Myocyte (in vitro differentiated cells): Measurements from ENCODE around the gene AFG3L2. TPM values are rescaled to one million over a fixed set of nuclear protein-coding genes. Genes with fewer than 3 reads are reported as not detected.
"Not testable (repeated sequence)": the region's sequence is repeated elsewhere in the genome, so short reads cannot be mapped to it uniquely, and the experiment has no call there.

Experiments used
- DNase-seq: peaks from one replicate; pipeline ENCODE4 v3.0.0-alpha.2; 2012; ENCODE audit warnings: low read depth
- polyA plus RNA-seq: library from polyadenylated mRNA; unstranded; fragments of >200 nt; gene quantifications from one replicate; pipeline ENCODE4 v1.2.1, GENCODE V29; 2012; ENCODE audit warnings: missing spikeins
- total RNA-seq: library from RNA; depleted of rRNA; stranded (reverse); fragments of >200 nt; gene quantifications from 2 replicates; pipeline ENCODE4 v1.2.3, GENCODE V29; 2014

Gene AFG3L2
- total RNA-seq, result 83.7 and 100 TPM in 2 replicates
- polyA plus RNA-seq, result 40.6 TPM

DNA sequence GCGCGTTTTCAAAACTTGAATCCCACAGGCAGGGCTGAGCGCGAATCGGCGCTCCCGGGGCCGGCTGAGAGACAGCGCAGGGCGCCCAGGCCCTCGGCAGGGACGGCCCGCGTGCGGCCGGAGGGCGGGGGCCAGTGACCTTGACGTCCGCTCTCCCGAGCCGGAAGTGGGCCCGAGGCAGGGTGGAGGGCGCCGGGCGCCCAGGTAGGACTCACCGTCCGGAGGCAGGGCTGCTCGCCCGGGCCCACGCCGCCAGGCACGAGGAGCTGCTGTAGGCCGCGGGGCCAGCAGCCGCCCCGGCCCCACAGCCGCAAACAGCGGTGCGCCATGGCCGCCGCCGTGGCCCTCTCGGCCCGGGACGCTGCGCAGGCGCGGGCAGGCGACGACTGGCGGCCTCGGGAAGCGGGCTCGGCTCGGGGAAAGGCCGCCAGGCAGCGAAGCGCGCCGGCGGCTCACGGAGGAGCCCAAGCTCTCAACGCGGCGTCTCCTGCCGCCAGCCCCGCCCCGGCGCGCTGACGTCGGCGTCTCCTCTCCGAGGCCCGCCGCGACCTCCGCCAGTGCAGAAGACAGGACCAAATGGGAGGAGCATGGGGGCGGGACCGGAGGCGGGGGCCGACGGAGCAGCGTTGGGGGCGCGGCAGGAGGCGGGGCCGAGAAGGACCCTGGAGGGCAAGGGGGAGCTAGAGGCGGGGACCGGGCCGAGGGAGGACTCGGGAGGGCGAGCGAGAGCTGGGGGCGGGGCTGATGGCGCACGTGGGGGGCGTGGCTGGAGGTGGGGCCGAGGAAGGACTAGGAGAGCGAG, at the start of gene AFG3L2:
AFG3L2 (minus strand) TSS at position 474 of the 802 bp plus-strand sequence; CDS start at position 329, 145 bp downstream.
- peak; percentile 99 for DNase-seq

DNA sequence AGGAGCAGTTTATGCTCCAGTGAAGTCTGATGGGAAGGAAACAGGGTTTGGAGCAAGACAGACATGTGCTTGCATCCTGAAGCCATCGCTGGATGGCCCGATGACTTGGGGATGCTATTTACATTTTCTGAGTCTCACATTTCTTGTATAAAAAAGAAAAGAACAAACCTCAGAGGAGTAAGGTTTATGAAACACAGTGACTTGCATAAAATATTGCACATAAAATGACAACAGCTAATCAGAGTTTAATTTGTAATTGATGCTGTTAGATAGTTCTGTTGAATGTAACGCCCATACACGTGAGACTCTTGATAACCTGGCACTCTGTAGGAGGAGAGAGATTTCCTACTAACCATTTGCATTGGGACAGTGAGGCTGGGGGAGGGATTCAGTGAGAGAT, 47.2 kb upstream of the AFG3L2 start:
- no peak for DNase-seq

DNA sequence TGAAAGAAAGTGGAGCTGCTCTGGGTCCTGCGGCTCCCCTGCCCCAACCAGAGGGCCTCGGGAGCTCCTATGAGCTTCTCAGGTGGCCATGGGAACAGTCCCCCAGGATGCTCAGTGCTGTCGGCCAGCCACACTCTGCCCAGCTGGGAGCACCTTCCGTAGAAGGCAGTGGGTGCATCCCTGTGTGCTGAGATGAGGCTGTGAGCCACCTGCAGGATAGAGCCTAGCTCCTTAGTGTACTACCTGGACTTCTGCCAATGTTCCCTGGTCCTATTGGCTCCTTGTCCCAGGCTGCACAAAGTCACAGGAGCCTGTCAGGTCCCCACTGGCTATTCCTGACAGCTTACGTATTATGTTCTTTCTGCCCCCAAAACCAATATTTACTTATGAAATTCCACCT, 46.8 kb upstream of the AFG3L2 start:
- no peak for DNase-seq

DNA sequence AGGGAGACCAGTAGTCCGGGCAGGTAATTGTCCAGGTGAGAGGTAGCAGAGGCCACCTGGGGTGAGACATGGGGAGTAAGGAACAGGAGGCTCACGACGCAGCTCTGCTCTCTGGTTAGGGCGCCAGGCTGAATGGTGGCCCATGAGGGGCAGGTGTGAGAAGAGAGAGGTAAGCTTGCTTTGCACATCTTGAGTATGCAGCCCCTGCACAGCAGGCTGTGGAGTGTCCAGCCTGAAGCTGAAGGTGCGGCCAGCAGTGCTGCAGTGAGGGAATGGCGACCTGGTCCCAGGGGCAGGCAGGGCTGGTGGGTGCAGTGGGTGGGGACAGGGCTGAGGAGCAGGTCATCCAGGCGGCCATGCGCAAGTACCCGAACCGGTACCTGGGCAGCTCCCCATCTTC, 46.4 kb upstream of the AFG3L2 start:
- no peak for DNase-seq

DNA sequence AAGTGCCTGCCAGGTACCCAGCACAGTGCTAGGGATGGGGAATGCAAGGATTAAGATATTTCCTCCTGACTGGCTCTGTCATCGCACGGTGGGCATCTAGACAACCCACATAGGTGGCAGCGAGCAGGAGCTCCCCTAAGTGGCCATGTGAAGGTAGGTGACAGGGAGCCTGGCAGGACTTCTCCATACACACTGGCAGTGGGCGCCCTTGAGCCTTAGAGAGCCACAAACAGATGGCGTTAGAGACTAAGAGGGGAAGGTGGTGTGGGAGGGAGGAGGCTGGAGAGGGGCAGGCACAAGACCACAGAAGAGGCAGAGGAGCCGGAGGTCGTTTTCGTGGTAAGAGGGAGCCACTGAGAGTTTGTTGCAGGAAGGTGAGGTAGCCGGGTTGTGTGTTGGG, 45.9 kb upstream of the AFG3L2 start:
- DNase-seq, result peak; percentile 37

DNA sequence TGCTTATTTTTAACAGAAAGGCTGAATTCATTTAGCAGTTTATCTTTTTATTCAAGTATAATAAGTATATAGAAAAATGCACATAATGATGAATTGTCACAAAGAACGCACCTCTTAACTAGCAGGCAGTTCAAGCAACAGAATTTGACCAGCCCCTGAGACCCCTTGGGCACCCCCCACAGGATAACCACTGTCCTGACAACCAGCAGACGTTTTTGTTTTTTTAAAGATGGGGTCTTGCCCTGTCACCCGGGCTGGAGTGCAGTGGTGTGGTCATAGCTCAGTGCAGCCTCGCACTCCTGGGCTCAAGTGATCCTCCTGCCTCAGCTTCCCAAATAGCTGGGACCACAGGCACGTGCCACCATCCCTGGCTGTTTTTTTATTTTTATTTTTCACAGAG, 44.7 kb upstream of the AFG3L2 start:
- DNase-seq, result no peak

DNA sequence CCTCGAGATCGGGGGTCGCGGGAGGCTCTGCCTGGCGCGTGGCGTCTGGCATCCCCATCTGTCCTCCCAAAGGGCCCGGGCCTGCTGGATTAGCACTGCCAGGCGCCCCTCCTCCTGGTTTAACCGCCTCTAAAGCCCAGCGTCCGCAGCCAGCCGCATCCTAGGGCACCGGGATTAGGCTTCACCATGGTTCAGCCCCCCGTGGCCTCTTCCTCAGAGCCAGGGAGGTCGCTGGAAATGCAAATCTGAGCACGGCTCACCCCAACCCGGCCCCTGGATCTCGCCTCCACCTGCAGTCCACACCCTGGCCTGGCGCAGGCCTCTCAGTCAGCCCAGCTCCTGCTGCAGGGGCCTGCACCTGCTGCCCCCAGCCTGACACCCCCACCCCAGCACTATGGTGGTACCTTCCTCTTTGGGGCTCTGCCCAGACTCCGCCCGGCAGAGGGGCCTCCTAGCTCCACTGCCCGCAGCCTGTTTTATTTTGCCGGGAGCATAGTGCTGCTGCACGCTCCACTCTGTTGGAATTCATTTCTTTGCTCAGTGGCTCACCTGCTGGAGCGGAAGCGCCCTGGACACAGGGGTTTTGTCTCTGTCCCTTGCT, 43.9 kb upstream of the AFG3L2 start:
- no peak for DNase-seq

DNA sequence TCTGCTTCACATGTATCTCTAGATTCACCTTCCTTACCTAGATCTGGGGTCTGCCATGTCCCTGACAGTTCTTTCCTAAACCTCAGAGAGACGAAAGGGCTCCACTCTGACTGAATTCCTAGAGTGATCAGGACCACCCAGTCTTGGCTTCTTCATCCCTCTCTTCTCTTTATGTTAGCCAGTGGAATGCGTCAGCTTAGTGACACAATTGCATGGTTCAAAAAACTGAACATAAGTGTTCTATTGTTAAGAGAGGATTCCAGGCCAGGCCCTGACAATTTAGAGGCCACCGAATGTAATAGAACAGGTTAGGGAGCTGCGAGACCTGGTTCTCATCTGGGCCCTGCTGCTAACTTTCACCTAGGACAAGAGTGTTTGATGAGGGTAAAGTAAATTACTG, 40.7 kb upstream of the AFG3L2 start:
- DNase-seq, result no peak

DNA sequence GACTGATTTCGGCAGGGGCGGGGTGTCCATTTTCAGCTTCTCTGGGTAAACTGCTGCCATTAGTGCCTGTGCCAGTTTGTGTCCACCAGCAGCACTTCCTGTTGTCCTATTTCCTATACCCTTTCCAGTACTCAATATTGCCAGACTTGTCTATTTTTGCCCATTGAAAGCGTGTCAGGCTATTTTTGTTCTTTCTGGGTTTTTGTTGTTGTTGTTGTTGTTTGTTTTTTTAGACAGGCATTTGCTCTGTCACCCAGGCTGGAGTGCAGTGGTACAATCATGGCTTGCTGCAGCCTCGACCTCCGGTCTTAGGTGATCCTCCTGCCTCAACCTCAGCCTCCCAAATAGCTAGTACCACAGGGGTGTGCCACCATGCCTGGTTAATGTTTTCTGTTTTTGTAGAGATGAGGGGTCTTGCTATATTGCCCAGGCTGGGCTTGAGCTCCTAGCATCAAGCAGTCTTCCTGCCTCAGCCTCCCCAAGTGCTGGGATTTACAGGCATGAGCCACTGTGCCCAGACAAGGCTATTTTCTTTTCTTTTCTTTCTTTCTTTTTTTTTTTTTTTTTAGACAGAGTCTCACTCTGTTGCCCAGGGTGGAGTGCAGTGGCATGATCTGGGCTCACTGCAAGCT, 39.2 kb upstream of the AFG3L2 start:
- no peak for DNase-seq

DNA sequence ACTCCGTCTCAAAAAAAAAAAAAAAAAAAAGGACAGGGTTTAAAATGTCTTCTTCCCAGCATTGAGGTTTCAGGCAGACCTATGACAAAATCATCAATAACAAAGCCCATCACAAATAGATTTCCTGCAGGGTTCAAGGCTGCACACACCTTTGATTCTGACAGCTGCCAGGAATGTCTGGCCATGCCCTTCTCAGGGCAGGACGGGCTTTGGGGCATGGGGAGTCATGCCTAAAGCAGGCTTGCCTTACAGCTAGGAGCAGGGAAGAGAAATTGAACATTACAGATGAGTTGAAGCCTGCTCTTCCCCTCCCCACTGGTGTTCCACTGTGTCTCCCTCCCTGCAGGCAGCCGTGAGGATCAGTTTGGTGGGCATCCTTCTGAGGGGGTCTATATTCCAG, 34.4 kb upstream of the AFG3L2 start:
- no peak for DNase-seq

DNA sequence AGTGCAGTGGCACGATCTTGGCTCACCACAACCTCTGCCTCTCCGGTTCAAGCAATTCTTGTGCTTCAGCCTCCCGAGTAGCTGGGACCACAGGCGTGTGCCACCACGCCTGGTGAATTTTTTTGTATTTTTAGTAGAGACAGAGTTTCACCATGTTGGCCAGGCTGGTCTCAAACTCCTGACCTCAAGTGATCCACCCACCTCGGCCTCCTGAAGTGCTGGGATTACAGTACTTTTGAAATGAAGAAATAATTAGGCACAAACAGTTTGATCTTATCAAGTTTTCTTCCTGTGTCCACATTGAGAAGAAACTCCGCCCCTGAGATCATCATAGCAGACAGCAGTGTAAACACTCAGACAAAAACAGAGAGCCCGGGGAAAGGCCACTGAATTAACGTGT, 33.7 kb upstream of the AFG3L2 start:
- DNase-seq, result not testable (repeated sequence)

DNA sequence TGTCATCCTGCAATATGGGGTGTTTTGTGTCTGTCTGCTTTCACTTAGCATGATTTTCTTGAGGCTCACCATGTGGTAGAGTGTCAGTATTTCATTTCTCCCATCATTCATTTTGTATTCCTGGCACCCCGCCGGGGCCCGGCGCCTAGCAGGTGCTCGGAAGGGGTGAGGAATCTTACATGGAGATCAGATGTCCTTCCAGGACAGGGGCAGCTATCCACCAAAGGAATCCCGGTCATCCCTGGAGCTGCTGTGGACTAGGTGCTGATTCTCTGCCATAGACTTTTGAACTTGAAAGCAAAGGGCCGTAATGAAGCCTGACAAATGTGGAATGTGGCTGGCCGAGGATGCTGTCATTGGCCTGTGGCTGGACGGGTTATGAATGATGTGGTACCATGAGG, 33.1 kb upstream of the AFG3L2 start:
- peak; percentile 93 for DNase-seq

DNA sequence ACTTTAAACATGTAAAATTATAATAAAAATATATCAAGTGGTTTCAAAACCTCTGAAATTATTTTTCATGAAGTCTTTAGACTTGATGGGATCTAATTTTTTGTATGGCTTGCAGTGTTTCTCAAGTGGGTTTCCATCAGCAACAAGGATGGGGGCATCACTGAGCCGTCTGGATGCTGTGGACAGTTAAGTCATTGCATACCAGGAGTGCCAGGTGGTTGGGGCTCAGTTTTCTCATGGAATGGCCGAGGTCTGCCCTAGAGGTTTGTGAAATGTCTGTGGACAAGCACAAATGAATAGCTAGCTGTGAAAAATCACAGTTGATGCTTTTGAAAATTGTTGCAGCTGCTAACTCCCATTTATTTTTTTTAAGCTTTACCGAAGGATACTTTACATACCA, 32.4 kb upstream of the AFG3L2 start:
- DNase-seq, result peak; percentile 85

DNA sequence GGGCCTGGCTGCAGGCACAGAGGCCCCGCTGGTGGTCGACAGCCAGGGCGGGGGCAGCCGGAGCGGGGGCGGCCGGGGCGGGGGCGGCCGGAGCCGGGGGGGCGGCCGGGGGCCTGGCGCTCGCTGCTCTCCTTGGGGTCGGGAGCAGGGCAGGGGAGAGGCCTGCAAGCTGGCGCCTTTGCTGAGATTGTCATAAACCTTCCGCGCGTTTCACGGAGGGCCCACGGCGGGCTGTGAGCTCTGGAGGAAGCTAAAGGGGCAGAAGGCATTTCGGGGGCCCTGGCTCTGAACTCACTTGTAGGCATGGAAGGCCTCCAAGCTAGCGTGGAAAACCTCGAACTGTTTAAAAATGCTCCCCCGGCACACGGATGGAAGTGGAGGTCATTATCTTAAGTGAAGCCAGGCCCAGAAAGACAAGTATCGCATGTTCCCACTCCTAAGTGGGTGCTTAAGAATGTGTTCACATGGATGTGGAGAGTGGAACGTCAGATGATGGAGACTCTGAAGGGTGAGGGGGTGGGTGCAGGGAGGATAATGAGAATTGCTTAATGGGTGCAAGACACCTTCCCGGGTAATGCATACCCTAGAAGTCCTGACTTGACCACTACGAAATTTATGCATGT, 31.3 kb upstream of the AFG3L2 start:
- DNase-seq, result peak; percentile 47

DNA sequence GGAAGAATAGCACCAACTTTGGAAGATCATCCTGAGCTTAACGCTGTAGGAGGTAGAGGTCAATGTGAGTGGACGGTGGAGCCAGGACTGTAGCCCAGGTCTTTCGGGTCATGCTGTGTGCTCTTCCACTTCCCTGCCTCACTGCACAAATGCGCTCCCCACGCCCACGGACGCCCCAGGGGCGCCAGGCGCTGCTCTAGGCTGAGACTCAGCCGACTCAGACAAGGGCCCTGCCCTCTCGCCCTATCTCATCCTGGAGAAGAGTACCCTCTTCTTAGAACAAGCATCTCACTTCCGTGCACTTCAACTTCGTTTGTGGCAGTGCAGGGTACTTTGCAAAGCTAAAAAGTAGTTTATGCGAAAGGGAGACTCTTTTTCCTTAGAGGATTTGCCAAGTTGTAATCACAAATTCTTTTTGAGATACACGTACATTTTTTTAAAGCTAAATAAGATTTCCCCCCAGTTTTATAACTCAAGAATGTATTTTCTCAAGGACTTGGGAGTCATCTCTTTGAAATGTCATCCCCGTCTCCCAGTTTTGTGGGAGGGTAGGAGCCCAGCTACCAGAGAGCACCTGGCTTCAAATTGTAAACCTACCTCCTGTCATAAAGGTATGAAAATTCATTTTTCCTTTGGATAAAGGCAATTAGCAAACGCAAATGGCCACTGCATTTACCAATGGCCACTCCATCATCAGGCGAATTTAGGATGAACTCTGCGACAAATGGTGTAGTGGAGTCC, 29.5 kb upstream of the AFG3L2 start:
- no peak for DNase-seq

DNA sequence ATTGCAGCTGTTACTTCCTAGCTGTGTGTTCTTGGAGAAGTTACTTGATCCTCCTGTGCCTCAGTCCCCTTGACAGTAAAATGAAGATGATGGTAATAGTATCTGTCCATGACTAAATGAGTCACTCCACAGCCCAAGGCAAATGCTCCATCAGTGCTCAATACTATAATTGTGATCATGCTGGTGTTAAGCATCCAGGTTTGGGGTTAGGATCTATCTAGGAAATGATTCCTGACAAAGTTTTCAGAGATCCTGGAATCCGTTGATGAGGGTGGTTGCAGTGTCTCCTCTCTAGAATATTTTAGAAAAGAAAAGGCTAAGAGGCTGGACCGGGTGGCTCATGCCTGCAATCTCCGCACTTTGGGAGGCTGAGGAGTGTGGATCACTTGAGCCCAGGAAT, 28.0 kb upstream of the AFG3L2 start:
- no peak for DNase-seq

DNA sequence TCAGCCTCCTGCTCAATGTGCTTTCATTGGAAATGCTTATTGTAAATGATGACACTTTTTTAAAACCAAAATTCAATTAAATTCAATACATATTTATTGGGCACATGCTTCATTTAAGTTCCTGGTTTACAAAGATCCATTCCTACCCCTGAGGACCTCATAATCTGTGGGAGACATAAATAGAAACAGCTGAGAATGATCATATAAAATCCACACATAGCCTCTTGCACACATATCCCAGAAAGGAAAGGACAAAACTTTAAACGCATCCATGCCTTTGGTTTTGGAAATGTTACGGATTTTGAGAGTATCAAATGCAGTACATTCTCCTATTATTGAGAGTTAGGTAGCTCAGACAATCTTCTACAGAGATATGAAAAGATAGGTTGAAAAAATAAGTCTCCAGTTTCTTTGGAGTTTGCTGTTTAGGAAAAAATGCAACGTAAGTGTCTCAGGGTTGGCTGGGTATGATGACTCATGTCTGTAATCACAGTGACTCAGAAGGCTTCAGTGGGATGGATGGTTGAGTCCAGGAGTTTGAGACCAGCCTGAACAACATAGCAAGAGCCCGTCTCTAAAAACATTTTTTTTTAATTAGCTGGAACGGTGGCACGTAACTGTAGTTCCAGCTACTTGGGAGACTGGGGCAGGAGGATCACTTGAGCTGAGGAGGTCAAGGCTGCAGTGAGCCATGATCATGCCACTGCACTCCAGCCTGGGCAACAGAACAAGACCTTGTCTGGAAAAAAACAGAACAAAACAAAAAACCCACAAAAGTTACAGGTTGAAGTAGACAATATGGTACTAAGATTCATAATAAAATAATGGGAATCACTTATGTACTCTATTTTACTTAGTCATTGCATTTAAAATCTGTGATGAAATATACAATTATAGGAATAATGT, 26.8 kb upstream of the AFG3L2 start:
- DNase-seq, result peak; percentile 69

DNA sequence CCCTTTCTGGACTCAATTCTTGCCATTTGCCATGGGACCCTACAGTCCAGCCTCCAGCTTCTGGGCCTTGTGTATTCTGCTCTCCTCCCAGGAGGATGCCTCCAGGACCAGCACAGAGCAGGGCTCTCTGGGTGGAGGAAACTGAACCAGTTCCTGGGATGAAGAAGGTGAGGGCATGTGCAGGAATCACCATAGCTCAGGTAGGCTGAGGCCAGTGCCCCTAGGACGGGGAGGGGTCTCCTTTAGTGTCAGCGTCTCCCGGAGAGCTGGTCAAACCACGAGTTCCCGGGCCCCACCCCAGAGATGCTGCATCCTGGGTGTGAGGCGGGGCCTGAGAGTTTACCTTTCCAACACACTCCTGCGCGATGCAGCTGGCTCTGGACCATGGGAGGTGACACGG, 24.9 kb upstream of the AFG3L2 start:
- DNase-seq, result no peak

DNA sequence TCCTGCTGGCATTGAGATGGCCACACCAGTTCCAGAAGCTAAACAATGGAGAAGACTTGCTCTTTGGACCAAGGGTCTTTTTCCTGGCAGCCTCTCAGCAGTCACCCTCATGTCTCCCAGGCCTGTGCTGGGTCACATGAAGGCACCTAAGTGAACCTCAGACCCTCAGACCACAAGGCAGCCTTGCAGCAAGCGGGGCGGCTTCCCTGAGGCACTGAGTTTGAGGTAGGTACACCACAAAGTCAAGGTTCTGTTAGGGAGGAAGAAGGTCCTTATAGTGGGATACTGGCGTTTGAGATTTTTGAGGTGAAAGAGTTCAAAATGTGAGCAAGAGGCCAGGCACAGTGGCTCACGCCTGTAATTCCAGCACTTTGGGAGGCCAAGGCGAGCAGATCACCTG, 22.2 kb upstream of the AFG3L2 start:
- no peak for DNase-seq

DNA sequence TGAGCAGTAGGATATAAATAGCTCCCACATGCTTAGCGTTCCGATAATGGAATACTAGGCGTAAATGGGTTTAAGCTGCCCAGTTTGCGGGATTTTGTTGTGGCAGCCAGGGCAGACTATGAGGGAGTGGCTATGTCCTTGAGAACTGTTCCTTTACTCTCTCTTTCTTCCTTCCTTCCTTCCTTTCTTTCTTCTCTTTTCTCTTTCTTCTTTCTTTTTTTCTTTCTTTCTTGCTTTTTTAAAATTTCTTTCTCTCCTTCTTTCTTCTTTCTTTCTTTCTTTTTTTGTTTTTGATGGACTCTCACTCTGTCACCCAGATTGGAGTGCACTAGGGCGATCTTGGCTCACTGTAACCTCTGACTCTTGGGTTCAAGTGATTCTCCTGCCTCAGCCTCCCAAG, 21.6 kb upstream of the AFG3L2 start:
- DNase-seq, result no peak
